ENCODE measurements around the gene AXL.

AXL gene

DNA sequence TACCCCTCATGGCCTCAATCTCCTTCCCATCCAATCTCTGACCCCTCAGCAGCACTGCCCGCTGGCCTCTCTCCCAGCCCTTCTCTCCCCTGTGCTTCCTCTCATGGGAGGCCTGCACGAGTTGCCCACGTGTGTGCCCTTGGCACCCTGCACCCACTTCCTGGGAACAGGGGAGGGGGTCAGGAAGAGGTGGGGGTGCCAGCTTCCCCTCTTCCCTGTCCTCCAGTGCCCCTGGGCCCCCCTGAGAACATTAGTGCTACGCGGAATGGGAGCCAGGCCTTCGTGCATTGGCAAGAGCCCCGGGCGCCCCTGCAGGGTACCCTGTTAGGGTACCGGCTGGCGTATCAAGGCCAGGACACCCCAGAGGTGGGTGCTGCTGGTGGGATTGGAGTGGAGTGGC is 19.2 kb downstream of the AXL start:
- FAIRE-seq: no peak

DNA sequence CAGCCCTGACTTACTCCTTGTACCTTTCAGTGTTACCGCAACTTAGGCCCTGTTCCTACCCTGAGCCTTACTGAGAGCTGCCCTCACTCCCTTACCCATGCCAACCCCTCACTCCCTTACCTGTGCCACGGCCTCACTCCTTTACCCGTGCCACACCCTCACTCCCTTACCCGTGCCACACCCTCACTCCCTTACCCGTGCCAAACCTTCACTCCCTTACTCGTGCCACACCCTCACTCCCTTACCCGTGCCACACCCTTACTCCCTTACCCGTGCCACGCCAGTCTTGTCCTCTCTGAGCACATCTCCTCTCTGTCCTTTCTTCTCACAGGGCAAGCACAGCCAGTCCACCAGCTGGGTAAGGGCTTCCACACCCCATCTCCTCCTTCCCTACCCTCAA is 20.3 kb downstream of the AXL start:
- no peak for FAIRE-seq

DNA sequence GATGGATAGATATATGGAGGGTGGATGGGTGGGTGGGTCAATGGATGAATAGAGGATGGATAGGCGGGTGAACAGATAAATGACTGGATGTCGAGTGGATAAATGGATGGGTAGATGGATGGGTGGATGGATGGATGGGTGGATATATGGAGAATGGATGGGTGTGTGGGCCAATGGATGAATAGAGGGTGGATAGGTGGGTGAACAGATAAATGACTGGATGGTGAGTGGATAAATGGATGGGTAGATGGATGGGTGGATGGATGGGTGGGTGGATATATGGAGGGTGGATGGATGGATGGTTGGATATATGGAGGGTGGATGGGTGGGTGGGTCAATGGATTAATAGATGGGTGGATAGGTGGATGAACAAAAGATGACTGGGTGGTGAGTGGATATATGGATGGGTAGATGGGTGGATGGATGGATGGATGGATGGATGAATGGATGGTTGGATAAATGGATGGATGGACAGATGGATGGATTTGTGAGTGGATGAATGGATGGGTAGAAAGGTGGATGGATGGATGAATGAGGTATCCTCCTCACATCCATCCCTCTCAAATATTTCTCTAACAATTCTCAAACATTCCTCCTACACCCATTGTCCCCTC is 21.0 kb downstream of the AXL start:
- no peak for FAIRE-seq

DNA sequence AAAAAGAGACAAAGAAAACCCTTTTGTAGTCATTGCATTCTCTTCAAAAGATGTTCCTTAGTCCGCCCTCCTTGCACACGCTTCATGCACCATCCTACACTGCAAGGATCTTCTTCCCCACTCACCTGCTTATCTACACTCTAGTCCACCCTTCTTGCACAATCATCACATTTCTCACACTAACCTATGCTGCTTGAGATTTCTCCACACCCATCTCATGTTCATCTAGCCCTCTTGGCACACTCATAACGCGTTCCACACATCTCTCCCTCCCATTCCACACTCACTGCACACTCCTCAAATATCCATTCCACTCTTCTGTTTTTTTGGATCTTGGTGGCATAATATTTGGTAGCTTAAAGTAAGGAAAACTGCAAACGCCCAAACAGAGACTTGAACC is 22.8 kb downstream of the AXL start:
- FAIRE-seq: no peak

DNA sequence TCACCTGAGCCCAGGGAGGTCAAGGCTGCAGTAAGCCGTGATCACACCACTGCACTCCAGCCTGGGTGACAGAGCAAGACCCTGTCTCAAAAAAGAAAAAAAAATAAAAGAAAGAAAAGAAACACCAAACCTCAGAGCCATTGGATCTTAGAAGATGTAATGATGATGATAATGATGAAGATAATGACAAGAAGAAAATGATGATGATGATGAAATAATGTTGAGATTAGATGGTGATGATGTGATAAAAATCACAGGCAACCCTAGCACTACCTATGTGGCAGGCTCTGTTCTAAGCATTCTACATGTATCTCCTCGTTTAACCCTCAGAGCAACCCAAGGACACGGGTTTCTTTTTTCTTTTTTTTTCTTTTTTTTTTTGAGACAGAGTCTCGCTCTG is 25.1 kb downstream of the AXL start:
- FAIRE-seq: no peak

DNA sequence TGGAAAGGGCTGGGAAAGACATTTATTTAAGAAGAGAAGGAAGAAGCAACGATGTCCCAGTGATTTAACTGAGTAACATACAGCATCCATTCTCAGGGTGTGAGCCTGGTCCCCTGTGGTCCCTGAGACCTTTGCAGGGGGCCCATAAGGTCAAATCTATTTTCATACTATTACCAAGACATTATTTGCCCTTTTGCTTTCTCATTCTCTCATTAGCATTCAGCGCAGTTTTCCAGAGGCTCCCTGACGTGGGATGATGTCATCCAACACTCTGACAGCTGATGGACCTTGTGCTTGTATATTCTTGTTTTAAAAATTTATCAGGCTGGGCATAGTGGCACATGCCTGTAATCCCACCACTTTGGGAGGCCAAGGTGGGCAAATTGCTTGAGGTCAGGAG is 26.8 kb downstream of the AXL start:
- FAIRE-seq: no peak

DNA sequence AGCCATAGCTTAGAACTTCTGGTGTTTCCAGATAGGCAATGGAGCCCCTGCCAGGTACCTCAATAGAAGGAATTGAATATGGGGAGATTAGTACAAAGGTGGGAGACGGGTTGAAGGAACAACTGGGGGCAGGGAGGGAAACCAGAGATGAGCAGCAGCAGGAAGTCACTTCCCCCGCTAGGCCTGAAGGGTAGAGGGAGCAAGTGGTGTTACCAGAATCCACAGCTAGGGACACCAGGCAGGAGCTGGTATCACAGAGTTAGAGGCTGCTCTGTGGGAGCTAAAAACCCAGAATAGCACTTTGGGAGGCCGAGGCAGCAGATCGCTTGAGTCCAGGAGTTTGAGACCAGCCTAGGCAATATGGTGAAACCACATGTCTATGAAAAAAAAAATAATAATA is 29.9 kb downstream of the AXL start:
- no peak for FAIRE-seq

DNA sequence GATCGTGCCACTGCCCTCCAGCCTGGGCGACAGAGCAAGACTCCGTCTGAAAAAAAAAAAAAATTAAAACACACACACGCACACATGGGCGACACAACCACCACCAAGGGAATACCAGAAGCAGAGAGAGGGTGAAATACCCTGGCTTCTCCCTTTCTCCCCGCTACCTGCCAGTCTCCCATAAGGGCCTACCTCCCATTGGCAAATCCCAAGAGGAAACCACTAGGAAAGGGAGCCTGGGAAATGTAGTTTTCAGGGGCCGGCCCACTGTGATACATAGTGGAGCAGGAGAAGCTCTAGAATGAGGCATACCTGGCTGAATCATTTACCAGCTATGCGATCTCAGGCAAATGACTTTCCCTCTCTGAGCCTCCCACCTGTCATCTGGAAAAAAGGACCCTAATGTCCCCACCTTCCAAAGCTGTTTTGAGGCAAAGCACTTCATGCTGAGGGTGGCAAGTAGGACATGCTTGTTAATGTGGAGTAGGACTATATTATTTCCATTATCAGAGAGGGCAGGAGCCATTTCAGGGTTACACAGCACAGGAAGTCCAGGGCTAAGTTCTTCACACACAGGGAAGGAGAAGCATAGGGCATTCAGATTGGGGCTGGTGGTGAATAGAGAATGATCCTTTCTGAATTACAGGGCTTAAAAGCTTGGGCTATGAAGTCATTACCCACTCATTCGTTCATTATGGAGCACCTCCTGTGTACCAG is 30.8 kb downstream of the AXL start:
- FAIRE-seq: no peak

DNA sequence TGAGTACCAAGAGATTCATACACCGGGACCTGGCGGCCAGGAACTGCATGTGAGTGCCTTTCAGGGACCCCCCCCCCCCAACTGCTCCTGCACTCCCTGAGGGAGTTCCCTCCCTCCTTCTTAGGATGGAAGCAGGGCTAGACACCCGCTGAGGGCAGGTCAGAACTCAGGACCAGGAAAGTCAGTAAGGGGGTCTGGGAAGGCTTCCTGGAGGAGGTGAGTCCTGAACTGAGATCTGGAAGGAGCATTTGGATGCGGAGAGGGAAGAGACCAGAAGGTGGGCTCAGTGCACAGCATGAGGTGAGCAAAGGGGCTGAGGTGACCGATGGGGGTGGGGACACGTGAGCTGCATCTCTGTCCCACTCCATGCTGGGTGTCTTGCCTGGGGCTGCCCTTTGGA is 34.6 kb downstream of the AXL start:
- no peak for FAIRE-seq

DNA sequence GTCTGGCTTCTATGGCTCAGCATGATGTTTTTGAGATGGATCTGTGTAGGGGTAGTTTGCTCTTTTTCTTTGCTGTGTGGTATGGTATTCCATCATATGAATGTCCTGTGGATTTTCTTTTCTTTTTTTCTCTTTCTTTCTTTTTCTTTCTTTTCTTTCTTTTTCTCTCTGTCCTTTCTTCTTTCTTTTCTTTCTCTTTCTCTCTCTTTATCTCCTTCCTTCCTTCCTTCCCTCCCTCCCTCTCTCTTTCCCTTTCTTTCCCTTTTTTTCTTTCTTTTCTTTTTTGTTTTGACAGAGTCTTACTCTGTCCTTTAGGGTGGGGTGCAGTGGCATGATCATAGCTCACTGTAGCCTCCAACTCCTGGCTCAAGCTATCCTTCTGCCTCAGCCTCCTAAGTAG is 36.1 kb downstream of the AXL start:
- FAIRE-seq: no peak

DNA sequence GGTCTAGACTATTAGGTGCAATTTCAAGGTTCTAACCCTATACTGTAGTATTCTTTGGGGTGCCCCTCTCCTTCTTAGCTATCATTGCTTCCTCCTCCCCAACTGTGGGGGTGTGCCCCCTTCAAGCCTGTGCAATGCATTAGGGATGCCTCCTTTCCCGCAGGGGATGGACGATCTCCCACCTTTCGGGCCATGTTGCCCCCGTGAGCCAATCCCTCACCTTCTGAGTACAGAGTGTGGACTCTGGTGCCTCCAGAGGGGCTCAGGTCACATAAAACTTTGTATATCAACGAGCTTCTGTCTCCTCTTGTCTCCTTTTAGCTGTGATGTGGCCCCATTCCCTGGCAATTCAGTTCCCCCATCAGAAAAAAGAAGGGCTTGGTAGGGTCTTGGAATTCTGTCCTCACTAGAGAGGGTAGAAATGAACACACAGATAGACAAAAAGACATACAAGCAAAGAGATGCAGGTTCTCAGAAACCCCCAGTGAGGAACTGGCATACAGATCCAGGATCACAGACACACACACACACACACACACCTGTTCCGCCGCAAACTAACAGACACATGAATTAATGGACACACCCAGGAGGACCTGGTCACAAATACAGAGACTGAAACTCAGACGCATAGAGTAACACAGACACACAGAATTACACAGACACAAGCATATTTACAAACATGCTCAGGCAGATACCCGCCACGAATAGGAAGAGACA is 42.6 kb downstream of the AXL start:
- no peak for FAIRE-seq

DNA sequence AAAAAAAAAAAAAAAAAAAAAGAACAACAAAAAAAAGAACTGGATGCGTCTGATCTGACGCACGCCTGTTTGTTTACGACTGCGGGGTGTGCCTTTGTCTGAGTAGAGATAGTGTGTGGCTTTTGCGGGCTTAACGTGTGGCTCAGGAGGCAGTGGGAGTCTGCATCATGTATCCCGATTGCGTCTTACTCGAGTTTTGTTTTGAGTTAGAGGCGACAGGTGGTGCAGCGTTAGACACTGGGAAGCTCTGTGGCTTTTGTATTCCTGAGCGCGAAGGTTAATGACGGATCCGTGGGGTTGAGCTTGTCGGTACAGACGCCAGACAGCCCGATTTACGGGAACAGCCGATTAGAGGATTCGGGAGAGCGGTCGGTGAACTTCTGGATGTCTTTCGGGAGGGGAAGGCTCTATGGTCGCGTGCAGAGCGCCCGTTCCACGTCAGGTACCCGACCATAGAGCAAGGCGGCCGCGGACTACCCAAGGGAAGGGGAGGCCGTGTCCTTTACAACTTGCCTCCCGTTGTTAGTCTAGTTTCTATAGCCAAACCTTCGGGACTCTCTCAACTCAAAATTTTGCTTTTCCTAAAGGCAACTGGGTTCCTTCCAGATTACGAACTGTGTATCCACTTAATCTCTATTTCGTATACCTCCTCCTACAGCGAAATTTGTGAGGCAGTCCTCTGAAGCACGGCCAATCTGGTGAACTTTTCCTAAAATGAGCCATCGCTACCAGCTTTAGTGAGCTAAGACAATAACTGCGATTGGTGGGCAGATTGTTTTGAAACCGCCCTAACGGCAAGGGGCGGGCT is 44.2 kb downstream of the AXL start:
- no peak for FAIRE-seq

DNA sequence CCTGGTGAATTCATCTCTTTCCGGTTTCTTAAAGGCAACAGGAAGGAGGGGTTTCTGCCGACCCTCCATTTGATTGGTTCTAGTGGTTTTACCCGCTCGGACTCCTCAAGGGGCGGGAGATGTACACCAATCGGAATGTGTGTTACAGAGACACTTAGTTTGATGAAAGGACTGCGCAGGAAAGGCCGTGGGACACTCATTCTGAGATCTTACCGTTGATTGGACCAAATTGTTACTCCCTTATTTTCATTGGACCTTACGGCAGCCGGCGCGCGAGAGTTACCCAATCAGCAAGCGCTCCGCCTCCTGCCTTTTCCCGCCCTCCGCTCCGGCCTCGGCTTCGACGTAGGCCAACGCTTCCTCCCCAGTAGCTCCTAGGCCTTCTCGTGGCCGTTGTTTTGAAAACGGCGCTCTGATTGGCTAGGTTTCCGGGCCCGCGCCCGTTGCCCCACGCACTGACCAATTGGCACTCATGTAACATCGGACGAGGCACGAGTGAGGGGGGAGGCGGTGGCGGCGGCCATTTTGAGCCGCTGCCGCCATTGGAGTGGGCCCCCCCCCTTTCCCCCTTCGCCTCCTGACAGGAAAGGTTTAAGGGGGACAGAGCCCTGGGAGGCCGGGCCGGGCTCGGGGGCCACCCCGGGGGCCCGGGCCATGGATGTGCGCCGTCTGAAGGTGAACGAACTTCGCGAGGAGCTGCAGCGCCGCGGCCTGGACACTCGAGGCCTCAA is 45.0 kb downstream of the AXL start, which contains the start of gene HNRNPUL1:
Gene HNRNPUL1 (plus strand): TSS at position 523 of the 731 bp plus-strand sequence. CDS start 132 bp downstream, at position 655.
- FAIRE-seq: peak; percentile 99

DNA sequence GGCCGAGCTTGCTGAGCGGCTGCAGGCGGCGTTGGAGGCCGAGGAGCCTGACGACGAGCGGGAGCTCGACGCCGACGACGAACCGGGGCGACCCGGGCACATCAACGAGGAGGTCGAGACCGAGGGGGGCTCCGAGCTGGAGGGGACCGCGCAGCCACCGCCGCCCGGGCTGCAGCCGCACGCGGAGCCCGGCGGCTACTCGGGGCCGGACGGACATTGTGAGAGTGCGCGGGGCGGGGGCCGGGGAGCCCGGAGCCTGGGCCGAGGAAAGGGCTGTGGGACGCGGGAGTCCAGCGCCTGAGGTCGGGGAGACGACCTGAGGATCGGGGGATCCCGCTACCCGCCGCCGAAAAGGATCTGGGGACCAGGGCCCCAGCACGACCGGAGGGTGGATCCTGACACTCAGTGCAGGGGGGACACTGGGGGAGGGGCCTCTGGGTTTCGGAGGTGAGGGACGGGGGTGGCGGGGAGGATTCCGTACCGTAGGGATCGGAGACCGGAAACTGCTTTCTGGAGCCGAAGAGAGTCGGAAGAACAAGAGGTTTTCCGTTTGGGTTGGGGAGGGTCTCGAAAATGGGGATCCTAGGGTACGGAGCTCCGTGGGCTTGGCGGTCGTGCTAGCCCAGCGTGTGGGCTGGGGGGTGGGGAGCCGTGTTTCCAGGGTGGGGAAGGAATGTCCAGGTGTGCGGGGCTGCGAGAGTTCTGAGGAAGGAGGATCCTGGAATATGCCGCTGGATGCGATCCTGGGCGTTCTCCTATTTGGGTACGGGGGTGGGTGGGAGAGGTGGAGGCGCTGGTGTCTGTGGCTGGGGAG is 45.8 kb downstream of the AXL start:
- FAIRE-seq: no peak

DNA sequence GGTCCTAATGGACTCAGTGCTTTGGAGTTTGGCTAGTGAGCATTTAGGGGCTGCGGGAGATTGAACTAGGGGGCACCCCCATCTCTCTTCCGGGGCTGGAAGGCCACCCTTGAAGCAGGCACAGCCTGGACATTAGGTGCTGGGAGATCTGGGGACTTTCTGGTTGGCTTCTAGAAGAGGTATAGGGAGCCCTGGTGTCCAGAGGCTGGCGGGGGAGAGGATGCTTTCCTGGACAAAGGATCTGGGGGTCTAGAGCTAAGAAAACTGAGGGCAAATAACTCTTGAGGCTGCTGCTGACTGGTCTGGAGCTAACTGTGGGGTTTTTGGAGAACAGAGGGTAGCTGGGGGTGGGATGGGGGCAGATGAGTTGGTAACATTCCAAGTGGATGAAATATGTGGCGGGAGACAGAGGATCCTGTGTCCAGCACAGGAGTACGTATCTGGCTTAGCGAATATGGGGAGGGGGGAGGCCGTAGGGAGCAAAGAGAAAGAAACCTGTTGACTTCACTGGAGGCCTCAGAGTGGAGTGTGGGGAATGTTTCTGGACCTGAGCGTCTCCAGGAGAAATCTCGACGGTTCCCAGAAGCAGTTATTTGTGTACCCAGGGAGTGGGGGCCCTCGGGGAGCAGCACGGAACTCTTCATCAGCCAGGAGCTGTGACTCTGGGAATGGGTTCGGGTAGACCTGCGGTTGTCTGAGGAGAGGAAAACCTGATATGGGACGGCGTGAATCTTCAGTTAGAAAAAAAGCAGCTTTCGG is 46.6 kb downstream of the AXL start:
- FAIRE-seq: no peak

DNA sequence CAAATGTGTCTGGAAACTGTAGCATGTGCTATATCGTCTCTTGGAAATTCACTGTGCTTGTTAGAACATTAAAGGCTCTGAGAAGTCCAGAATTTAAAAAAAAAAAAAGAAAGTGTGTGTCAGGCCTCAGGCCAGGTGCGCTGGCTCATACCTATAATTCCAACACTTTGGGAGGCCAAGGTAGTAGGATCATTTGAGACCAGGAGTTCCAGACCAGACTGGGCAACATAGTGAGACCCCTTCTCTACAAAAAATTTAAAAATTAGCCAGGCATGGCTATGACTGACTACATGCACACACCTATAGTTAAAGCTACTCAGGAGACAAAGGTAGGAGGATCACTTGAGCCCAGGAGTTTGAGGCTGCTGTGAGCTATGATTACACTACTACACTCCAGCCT is 50.0 kb downstream of the AXL start:
- FAIRE-seq: no peak

DNA sequence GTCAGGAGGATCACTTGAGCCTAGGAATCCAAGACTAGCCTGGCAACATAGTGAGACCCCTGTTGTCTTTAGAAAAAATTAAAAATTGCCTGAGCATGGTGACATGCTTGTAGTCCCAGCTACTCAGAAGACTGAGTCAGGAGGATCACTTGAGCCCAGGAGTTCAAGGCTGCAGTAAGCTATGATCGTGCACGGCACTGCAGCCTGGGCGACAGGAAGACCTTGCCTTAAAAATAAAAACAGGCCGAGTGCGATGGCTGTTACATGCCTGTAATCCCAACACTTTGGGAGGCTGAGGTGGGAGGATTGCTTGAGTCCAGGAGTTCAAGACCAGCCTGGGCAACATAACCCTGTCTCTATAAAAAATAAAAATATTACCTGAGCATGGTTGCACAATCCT is 50.5 kb downstream of the AXL start:
- FAIRE-seq: no peak

DNA sequence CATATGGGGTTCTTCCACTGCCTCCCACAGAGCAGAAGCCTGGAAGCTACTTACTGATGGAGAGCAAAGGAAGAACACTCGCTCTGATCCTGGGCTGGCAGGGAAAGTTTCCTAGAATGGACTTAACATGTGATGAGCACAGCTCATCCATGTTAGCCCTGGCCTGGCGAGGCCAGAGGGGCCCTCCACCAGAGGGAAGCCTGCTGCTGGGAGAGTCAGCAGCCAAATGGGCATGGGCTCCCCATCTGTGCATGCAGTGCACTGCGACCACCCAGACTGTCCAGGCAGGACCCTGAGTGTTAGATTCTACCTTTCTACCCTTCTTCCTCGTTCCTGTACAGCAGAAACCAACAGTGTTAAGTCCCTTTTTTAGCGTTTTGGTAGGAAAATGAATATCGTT is 54.1 kb downstream of the AXL start:
- no peak for FAIRE-seq

DNA sequence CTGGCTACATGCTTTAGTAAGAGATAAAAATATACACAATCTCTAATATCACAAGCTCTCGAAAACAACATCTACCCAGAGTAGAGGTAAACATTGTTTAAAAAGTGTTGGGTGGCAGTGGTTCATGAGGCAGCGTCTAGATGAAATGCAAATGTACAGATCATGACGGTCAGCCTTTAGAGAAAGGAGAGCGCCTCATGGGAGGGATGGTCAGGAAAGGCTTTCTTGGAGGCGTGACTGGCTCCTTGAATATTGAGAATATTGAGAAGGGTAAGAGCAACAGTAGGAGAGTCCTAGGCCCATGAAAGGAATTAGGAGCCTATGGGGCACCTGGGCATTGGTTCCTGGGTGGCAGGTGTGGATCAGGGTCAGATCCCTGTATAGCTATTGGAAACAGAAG is 55.8 kb downstream of the AXL start:
- no peak for FAIRE-seq

DNA sequence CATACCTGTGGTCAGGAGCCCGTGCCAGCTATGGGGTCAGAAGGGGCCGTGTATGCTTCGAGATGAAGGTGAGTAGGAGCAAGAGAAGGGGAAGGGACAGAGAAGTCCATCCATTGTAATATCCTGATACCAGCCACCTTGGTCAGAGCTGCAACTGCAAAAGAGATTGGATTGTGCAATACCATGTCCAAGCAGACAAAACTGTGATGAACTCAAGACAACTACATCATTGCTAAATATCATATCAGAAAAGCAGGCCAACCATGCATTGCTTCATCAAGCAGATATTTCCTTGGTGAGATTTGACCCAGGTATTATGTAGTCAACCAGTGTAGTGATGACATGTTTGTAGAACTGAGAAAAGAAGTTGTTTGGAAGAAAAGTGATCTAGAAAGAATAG is 57.2 kb downstream of the AXL start:
- no peak for FAIRE-seq

DNA sequence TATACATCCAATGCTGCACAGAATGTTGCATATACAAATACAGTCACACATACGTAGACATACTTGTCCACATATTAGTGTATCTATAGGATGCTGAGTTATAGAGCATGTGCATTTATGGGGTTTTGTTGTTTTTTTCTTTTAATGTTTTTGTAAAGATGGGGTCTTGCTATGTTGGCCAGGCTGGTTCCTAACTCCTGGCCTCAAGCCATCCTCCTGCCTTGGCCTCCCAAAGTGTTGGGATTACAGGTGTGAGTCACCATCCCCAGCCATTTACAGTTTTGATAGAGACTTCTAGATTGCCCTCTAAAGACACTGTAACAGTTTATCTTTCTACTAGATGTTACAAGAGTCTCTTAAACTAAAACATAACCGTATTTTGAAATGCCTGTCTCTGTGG is 59.5 kb downstream of the AXL start:
- FAIRE-seq: no peak

Measured in islet of Langerhans (tissue), 1 donor.